Hair follicular keratinocyte (primary cell): ENCODE data around the gene COQ2. TPM values are rescaled to one million over a fixed set of nuclear protein-coding genes. Genes with fewer than 3 reads are reported as not detected.

Experiments used
- total RNA-seq: library from RNA; depleted of rRNA; stranded (reverse); fragments of >200 nt; gene quantifications from 2 replicates; pipeline ENCODE4 v1.2.3, GENCODE V29; 2015

The COQ2 gene, protein sequence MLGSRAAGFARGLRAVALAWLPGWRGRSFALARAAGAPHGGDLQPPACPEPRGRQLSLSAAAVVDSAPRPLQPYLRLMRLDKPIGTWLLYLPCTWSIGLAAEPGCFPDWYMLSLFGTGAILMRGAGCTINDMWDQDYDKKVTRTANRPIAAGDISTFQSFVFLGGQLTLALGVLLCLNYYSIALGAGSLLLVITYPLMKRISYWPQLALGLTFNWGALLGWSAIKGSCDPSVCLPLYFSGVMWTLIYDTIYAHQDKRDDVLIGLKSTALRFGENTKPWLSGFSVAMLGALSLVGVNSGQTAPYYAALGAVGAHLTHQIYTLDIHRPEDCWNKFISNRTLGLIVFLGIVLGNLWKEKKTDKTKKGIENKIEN
- total RNA-seq: 20.5 and 32.5 TPM in 2 replicates

DNA sequence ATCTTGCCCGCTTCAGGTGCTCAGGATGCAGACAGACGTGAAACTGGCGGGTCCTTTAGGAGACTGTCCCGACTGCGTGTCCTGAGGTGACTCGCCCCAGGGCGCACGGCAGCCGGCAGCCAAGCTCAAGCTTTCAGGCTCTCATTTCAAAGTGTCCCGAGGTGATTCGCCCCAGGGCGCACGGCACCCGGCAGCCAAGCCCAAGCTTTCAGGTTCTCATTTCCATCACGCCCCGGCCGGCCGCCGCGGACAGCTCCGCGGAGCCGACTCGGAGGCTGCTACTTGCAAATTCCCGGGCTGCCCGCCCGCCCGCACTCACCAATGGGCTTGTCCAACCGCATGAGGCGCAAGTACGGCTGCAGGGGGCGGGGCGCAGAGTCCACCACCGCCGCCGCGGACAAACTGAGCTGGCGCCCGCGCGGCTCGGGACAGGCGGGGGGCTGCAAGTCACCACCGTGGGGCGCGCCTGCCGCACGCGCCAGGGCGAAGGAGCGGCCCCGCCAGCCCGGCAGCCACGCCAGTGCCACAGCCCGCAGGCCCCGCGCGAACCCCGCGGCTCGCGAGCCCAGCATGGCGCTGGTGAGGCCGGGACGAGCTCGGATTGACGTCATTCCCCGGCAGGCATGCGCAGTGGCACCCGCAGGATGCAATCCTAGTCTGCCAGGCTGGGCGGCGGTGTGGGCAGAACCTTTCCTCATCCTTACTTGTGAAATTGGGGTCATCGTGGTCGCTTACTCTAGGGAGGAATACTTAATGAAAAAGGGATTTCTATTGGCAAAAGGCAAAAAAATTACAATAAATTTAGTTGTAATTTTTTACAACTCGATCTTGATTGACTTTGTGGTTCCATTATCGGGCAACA lies at the start of gene COQ2:
Gene COQ2, minus strand, starts transcription at position 606 of the 862 bp plus-strand sequence. Its CDS starts 34 bp downstream, at position 572.

Other genes with a start within 250 kb of the COQ2 start
- 54.8 and 69.6 TPM in 2 replicates for gene COPS4, start 249.6 kb downstream of the COQ2 start, total RNA-seq
- 0.15 and 0.86 TPM in 2 replicates for gene PLAC8, start 170.1 kb downstream of the COQ2 start, total RNA-seq
- 7.6 and 11.1 TPM in 2 replicates for gene HPSE, start 50.0 kb upstream of the COQ2 start, total RNA-seq
- 5.5 and 8.2 TPM in 2 replicates for gene HELQ, start 171.0 kb upstream of the COQ2 start, total RNA-seq
- gene MRPS18C, start 171.3 kb upstream of the COQ2 start, total RNA-seq: 20.5 and 27.1 TPM in 2 replicates
- gene ABRAXAS1, start 200.3 kb upstream of the COQ2 start, total RNA-seq: 6.4 and 8.4 TPM in 2 replicates